ENCODE data around the gene TPMT.

GRCh38 chr6:18161431-18161830, 6.6 kb upstream of the TPMT start:
- TF ChIP-seq POLR2A (IDR thresholded peaks at IDR 0.05) = no peak
- no peak for TF ChIP-seq CTCF (IDR thresholded peaks at IDR 0.05)

All from Peyer's patch (tissue), 4 donors.